Common myeloid progenitor, CD34-positive (primary cell): ENCODE data around the gene BANF1.

Experiments
- CTCF ChIA-PET: fragments of 350-600 bp; sonication (Branson Sonifier 250); formaldehyde crosslinking; loops from one replicate; lab custom pipeline; 2021; ENCODE audit warnings: antibody characterized with exemption; lab: Charles Lee
- POLR2A ChIA-PET: fragments of 350-600 bp; sonication (Branson Sonifier 250); formaldehyde crosslinking; loops from one replicate; lab custom pipeline; 2021; ENCODE audit warnings: antibody characterized with exemption; lab: Charles Lee
- DNase-seq, 3 donors: peaks; one replicate each; pipeline versions ENCODE4 v3.0.0 to v3.0.0-alpha.2; 2013
- H3K27ac ChIP-seq, 2 experiments: 1 replicate in 1 of 2; 2 replicates in 1 of 2; pipeline ENCODE4 v1.7.0; 2013; ENCODE audit warnings: inconsistent platforms in 2 of 2, low read length in 2 of 2, mild to moderate bottlenecking in 2 of 2, low read depth in 1 of 2, moderate library complexity in 1 of 2; ENCODE audit not compliant: severe bottlenecking in 2 of 2, insufficient read depth in 1 of 2, poor library complexity in 1 of 2
- H3K27me3 ChIP-seq, 5 experiments: replicated peaks in 2 of 5; 1 replicate in 3 of 5; 2 replicates in 2 of 5; pipeline versions ENCODE4 v1.6.1 to v1.7.0; 2013; ENCODE audit warnings: low read length in 4 of 5, mild to moderate bottlenecking in 2 of 5, moderate library complexity in 2 of 5, inconsistent platforms in 1 of 5; ENCODE audit not compliant: insufficient read depth in 5 of 5, control insufficient read depth in 4 of 5
- H3K36me3 ChIP-seq, 4 experiments: 1 replicate in 2 of 4; 2 replicates in 2 of 4; pipeline versions ENCODE4 v1.6.1 to v1.7.0; 2013; ENCODE audit warnings: low read length in 3 of 4, control low read depth in 1 of 4, mild to moderate bottlenecking in 1 of 4; ENCODE audit not compliant: control insufficient read depth in 4 of 4, insufficient read depth in 4 of 4
- H3K4me1 ChIP-seq, 4 experiments: 1 replicate in 3 of 4; 2 replicates in 1 of 4; pipeline versions ENCODE4 v1.6.1 to v1.7.1; 2013; ENCODE audit warnings: low read length in 3 of 4, mild to moderate bottlenecking in 3 of 4, control low read depth in 1 of 4, inconsistent platforms in 1 of 4, moderate library complexity in 1 of 4; ENCODE audit not compliant: control insufficient read depth in 4 of 4, insufficient read depth in 4 of 4; ENCODE audit errors: control extremely low read depth in 1 of 4
- H3K4me3 ChIP-seq, 7 experiments: 1 replicate in 4 of 7; 2 replicates in 3 of 7; pipeline versions ENCODE4 v1.5.1 to v1.7.0; 2013; ENCODE audit warnings: mild to moderate bottlenecking in 7 of 7, low read length in 6 of 7, moderate library complexity in 6 of 7, inconsistent platforms in 2 of 7, low read depth in 2 of 7, control low read depth in 1 of 7; ENCODE audit not compliant: insufficient read depth in 4 of 7, control insufficient read depth in 1 of 7; ENCODE audit errors: extremely low read depth in 1 of 7
- H3K9me3 ChIP-seq, 5 experiments: 1 replicate in 4 of 5; 2 replicates in 1 of 5; pipeline versions ENCODE4 v1.6.1 to v1.7.1; 2013; ENCODE audit warnings: low read length in 4 of 5, mild to moderate bottlenecking in 2 of 5, inconsistent platforms in 1 of 5, low read depth in 1 of 5, moderate library complexity in 1 of 5; ENCODE audit not compliant: control insufficient read depth in 4 of 5, insufficient read depth in 2 of 5; ENCODE audit errors: control extremely low read depth in 1 of 5
- WGBS: methylation state at CpG from one replicate; pipeline ENCODE4 v1.1.5; 2013; ENCODE audit not compliant: insufficient coverage; 5-methylcytosine and 5-hydroxymethylcytosine counted together

The BANF1 gene

GRCh38 chr11:66051766-66052663, 49.7 kb downstream of the BANF1 start, which contains the start of gene SF3B2:
Gene SF3B2 (plus strand): TSS chr11:66052364. CDS start chr11:66052385, 21 bp downstream.
- DNase-seq: peak; percentile 98 to 99 (median 99)
- Histone ChIP-seq H3K9me3 (no peaks in the 10 kb centered on the region), H3K4me3 (peak within 1 kb of the TSS; percentile 78 to 100 (median 98)), H3K4me1 (peaks cover 1 to 30% (median 23%) of the 10 kb centered on the region in 4 experiments), H3K27ac (peak within 1 kb of the TSS; percentile 86 to 95), H3K36me3 (peaks cover 4 to 27% (median 22%) of the 10 kb centered on the region in 4 experiments), H3K27me3 (peaks cover 0 to 3% (median 0%) of the 10 kb centered on the region in 5 experiments)
- ChIA-PET CTCF (interaction anchor here (0.5 to 8.1 kb wide), 7 partner anchors 8 to 136 kb away, joined by 3 to 99 read pairs (median 4); partner anchors contain the start of gene PACS1), POLR2A (interaction anchor here (0.5 to 2.2 kb wide), 3 partner anchors 11 to 31 kb away, joined by 3 to 6 read pairs (median 5); partner anchors contain the start of gene PACS1)
- WGBS: under 1% methylated on average over 81 of the region's 84 CpGs

DNA sequence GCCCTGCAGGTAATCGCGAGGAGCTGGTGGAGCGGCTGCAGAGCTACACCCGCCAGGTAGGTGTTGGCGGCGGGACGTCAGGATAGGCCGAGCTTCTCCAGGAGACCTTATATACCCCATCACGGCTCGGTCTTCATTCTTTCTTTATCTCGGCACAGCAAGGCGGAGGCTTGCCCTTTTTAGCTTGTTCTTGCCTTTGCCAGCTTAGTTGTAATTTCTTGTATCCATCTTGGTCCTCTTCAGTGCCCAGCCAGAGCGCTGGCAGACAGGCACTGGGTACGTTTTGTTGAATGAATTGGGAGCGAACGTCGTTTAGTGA, 50.3 kb downstream of the BANF1 start:
- POLR2A ChIA-PET: interaction anchor here (1.9 to 2.2 kb wide), 2 partner anchors 11 to 18 kb away, joined by 5 to 6 read pairs; partner anchors contain the start of gene PACS1
- CTCF ChIA-PET: interaction anchor here (0.5 to 8.1 kb wide), 7 partner anchors 9 to 137 kb away, joined by 3 to 99 read pairs (median 4); partner anchors contain the start of gene PACS1
- Histone ChIP-seq H3K36me3 (peaks cover 4 to 33% (median 28%) of the 10 kb centered on the region in 4 experiments), H3K27me3 (peaks cover 0 to 3% (median 0%) of the 10 kb centered on the region in 5 experiments), H3K27ac (peak overlapping the region; percentile 86 to 95), H3K9me3 (no peaks in the 10 kb centered on the region), H3K4me3 (peak overlapping the region; percentile 78 to 100 (median 98)), H3K4me1 (peaks cover 1 to 30% (median 23%) of the 10 kb centered on the region in 4 experiments)
- no peak for DNase-seq
- 2% methylated on average over 15 of the region's 17 CpGs for WGBS
